Neural cell (in vitro differentiated cells): ENCODE data around the gene FTCD. TPM values are rescaled to one million over a fixed set of nuclear protein-coding genes. Genes with fewer than 3 reads are reported as not detected.

Source experiments
- H2AFZ ChIP-seq: fragments of 200-600, 300-800 bp; sonication (generic), shearing (Covaris generic); 2 replicates; pipeline ENCODE4 v1.6.0; 2014; ENCODE audit warnings: low read depth, mild to moderate bottlenecking, antibody characterized with exemption, low read length, moderate library complexity
- H3F3A ChIP-seq: fragments of 200-600 bp; shearing (Covaris generic); 2 replicates; pipeline ENCODE4 v1.6.1; 2016; ENCODE audit warnings: mild to moderate bottlenecking, moderate library complexity, mixed read lengths, antibody characterized with exemption, low read length; ENCODE audit not compliant: insufficient read depth, poor library complexity, severe bottlenecking
- H3K27ac ChIP-seq: fragments of 200-600, 300-800 bp; sonication (generic), shearing (Covaris generic); 2 replicates; pipeline ENCODE4 v1.5.1; 2014; ENCODE audit warnings: mild to moderate bottlenecking, low read length, moderate library complexity
- H3K27me3 ChIP-seq: fragments of 300-800, 200-600 bp; sonication (generic), shearing (Covaris generic); 2 replicates; pipeline ENCODE4 v1.6.0; 2014; ENCODE audit warnings: mild to moderate bottlenecking, low read depth, low read length, moderate library complexity; ENCODE audit not compliant: insufficient read depth
- H3K36me3 ChIP-seq: fragments of 300-800, 200-600 bp; sonication (generic), shearing (Covaris generic); 2 replicates; pipeline ENCODE4 v1.5.1; 2014; ENCODE audit warnings: mild to moderate bottlenecking, antibody characterized with exemption, low read length, moderate library complexity; ENCODE audit not compliant: insufficient read depth
- H3K4me2 ChIP-seq: fragments of 300-800, 200-600 bp; sonication (generic), shearing (Covaris generic); 2 replicates; pipeline ENCODE4 v1.6.0; 2014; ENCODE audit warnings: mild to moderate bottlenecking, low read length
- H3K4me3 ChIP-seq: fragments of 300-800, 200-600 bp; sonication (generic), shearing (Covaris generic); 2 replicates; pipeline ENCODE4 v1.5.1; 2014; ENCODE audit warnings: mild to moderate bottlenecking, low read length, moderate library complexity
- H3K79me2 ChIP-seq: fragments of 200-600 bp; shearing (Covaris generic); replicated peaks from 2 replicates; pipeline ENCODE4 v1.6.0; 2014; ENCODE audit warnings: mild to moderate bottlenecking, low read length, moderate library complexity; ENCODE audit not compliant: insufficient read depth
- H3K9ac ChIP-seq: fragments of 300-800, 200-600 bp; sonication (generic), shearing (Covaris generic); 2 replicates; pipeline ENCODE4 v1.6.1; 2016; ENCODE audit warnings: mild to moderate bottlenecking, low read length, mixed read lengths
- H3K9me2 ChIP-seq: fragments of 200-600 bp; shearing (Covaris generic); 2 replicates; pipeline ENCODE4 v1.6.1; 2016; ENCODE audit warnings: mild to moderate bottlenecking, low read length, mixed read lengths; ENCODE audit not compliant: insufficient read depth
- H3K9me3 ChIP-seq: fragments of 200-600, 300-800 bp; sonication (generic), shearing (Covaris generic); 2 replicates; pipeline ENCODE4 v1.6.1; 2016; ENCODE audit warnings: mild to moderate bottlenecking, mixed run types, low read length, moderate library complexity, mixed read lengths
- H4K20me1 ChIP-seq: fragments of 200-600 bp; shearing (Covaris generic); 2 replicates; pipeline ENCODE4 v1.6.1; 2016; ENCODE audit warnings: mild to moderate bottlenecking, mixed run types; ENCODE audit not compliant: insufficient read depth
- CTCF ChIP-seq: fragments of 450-650 bp; IDR thresholded peaks from 2 replicates; pipeline ENCODE4 v1.5.1; 2014; ENCODE audit warnings: antibody characterized with exemption, mild to moderate bottlenecking, moderate library complexity; ENCODE audit not compliant: poor library complexity, severe bottlenecking
- EP300 ChIP-seq: fragments of 450-650 bp; conservative IDR thresholded peaks from 2 replicates; pipeline ENCODE4 v1.6.1; 2014; ENCODE audit warnings: antibody characterized with exemption, mild to moderate bottlenecking, moderate library complexity; ENCODE audit not compliant: poor library complexity, severe bottlenecking
- EZH2 ChIP-seq: fragments of 200-600, 300-800 bp; shearing (Covaris generic), sonication (generic); IDR thresholded peaks from 2 replicates; pipeline ENCODE4 v1.6.1; 2014; ENCODE audit warnings: antibody characterized with exemption, low read length, borderline replicate concordance, mild to moderate bottlenecking; ENCODE audit not compliant: insufficient read depth, poor library complexity, severe bottlenecking
- MXI1 ChIP-seq: fragments of 450-650 bp; conservative IDR thresholded peaks from 2 replicates; pipeline ENCODE4 v1.6.1; 2014; ENCODE audit warnings: antibody characterized with exemption, mild to moderate bottlenecking; ENCODE audit not compliant: poor library complexity, severe bottlenecking
- POLR2AphosphoS5 ChIP-seq: IDR thresholded peaks from 2 replicates; pipeline ENCODE4 v1.6.1; 2012
- RAD21 ChIP-seq: fragments of 450-650 bp; conservative IDR thresholded peaks from 2 replicates; pipeline ENCODE4 v1.6.1; 2014; ENCODE audit warnings: antibody characterized with exemption, mild to moderate bottlenecking, moderate library complexity
- REST ChIP-seq: IDR thresholded peaks from 2 replicates; pipeline ENCODE4 v1.6.1; 2012; ENCODE audit warnings: borderline replicate concordance
- SMC3 ChIP-seq: fragments of 450-650 bp; conservative IDR thresholded peaks from 2 replicates; pipeline ENCODE4 v1.6.1; 2014; ENCODE audit warnings: antibody characterized with exemption, mild to moderate bottlenecking, moderate library complexity; ENCODE audit not compliant: poor library complexity
- TAF1 ChIP-seq: IDR thresholded peaks from 2 replicates; pipeline ENCODE4 v1.6.1; 2012; ENCODE audit warnings: low read depth
- polyA plus RNA-seq: library from polyadenylated mRNA; depleted of rRNA; stranded (reverse); fragments of >200 nt; gene quantifications from 2 replicates; pipeline ENCODE4 v1.2.3, GENCODE V29; 2014

The FTCD gene
- polyA plus RNA-seq, 1 donor from 2014 or later: 2.0 TPM

- Histone ChIP-seq H3K4me3 (no peak overlapping the region), H3F3A (no peaks in the 10 kb centered on the region), H3K9me2 (no peaks in the 10 kb centered on the region), H2AFZ (no peak overlapping the region), H4K20me1 (no peaks in the 10 kb centered on the region), H3K4me2 (no peak overlapping the region), H3K9me3 (no peaks in the 10 kb centered on the region), H3K79me2 (no peaks in the 10 kb centered on the region), H3K27me3 (peaks cover under 1% of the 10 kb centered on the region), H3K36me3 (no peaks in the 10 kb centered on the region), H3K9ac (no peak overlapping the region), H3K27ac (no peak overlapping the region)
- TF ChIP-seq MXI1 (no peak), EP300 (no peak), CTCF (no peak), RAD21 (no peak), TAF1 (no peak), POLR2AphosphoS5 (no peak), SMC3 (no peak), EZH2 (no peak), REST (no peak)
Measured at GRCh38 chr21:46091631-46092025, 63.8 kb downstream of the FTCD start.

GRCh38 chr21:46091118-46091517, 64.3 kb downstream of the FTCD start:
- H3K4me3 ChIP-seq: no peak overlapping the region
- H3K36me3 ChIP-seq: no peaks in the 10 kb centered on the region
- no peak overlapping the region for H3K27ac ChIP-seq
- H3K9ac ChIP-seq: no peak overlapping the region
- no peaks in the 10 kb centered on the region for H3K79me2 ChIP-seq
- no peak overlapping the region for H2AFZ ChIP-seq
- no peak overlapping the region for H3K4me2 ChIP-seq
- no peaks in the 10 kb centered on the region for H3F3A ChIP-seq
- H3K9me3 ChIP-seq: no peaks in the 10 kb centered on the region
- no peaks in the 10 kb centered on the region for H3K9me2 ChIP-seq
- H4K20me1 ChIP-seq: no peaks in the 10 kb centered on the region
- TF ChIP-seq SMC3: no peak
- no peaks in the 10 kb centered on the region for H3K27me3 ChIP-seq

- Histone ChIP-seq H3K9me2 (no peaks in the 10 kb centered on the region), H3K27ac (no peak overlapping the region), H3K4me3 (no peak overlapping the region), H3K36me3 (no peaks in the 10 kb centered on the region), H2AFZ (no peak overlapping the region), H3K79me2 (no peaks in the 10 kb centered on the region), H3K9me3 (no peaks in the 10 kb centered on the region), H3K27me3 (no peaks in the 10 kb centered on the region), H4K20me1 (no peaks in the 10 kb centered on the region), H3K9ac (no peak overlapping the region), H3K4me2 (no peak overlapping the region), H3F3A (no peaks in the 10 kb centered on the region)
- no peak for TF ChIP-seq EZH2
- TF ChIP-seq TAF1: no peak
- TF ChIP-seq RAD21: no peak
- no peak for TF ChIP-seq POLR2AphosphoS5
- no peak for TF ChIP-seq EP300
- no peak for TF ChIP-seq MXI1
- no peak for TF ChIP-seq CTCF
- TF ChIP-seq REST: no peak
- TF ChIP-seq SMC3: no peak
Measured at GRCh38 chr21:46089285-46089684, 66.1 kb downstream of the FTCD start.
